Tibial nerve (tissue), 3 donors: ENCODE results near the gene SNRNP40.

Experiments
- CTCF ChIP-seq, 5 experiments: fragments of 200-600 bp in 3 of 5; fragments of 450-650 bp in 2 of 5; sonication (generic) in 3 of 5; IDR thresholded peaks; one replicate each; pipeline ENCODE4 v1.5.1; 2016 to 2019; ENCODE audit warnings: antibody characterized with exemption in 5 of 5, mild to moderate bottlenecking in 3 of 5, moderate library complexity in 2 of 5
- POLR2A ChIP-seq, 2 donors: fragments of 450-650 bp; IDR thresholded peaks; one replicate each; pipeline ENCODE4 v1.6.1; 2017; ENCODE audit warnings: antibody characterized with exemption in 2 of 2, mild to moderate bottlenecking in 2 of 2, moderate library complexity in 2 of 2

GRCh38 chr1:31308036-31308435 lies 11.4 kb upstream of the SNRNP40 start:
- no peak for TF ChIP-seq CTCF (IDR thresholded peaks at IDR 0.05)
- TF ChIP-seq POLR2A (IDR thresholded peaks at IDR 0.05), result no peak
